NCI-H226 (cell line): ENCODE data around the gene PTPRD.
"Not testable (repeated sequence)": the region's sequence is repeated elsewhere in the genome, so short reads cannot be mapped to it uniquely, and the experiment has no call there.

Source experiments
- DNase-seq: peaks from one replicate; pipeline ENCODE4 v3.0.0-alpha.2; 2015

The PTPRD gene

DNA sequence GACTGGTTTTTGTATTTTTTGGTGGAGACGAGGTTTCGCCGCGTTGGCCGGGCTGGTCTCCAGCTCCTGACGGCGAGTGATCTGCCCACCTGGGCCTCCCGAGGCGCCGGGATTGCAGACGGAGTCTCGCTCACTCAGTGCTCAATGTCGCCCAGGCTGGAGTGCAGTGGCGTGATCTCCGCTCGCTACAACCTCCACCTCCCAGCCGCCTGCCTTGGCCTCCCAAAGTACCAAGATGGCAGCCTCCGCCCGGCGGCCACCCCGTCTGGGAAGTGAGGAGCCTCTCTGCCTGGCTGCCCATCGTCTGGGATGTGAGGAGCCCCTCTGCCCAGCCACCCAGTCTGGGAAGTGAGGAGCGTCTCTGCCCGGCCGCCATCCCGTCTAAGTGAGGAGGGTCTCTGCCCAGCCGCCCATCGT, 163.6 kb downstream of the PTPRD start:
- DNase-seq: not testable (repeated sequence)

DNA sequence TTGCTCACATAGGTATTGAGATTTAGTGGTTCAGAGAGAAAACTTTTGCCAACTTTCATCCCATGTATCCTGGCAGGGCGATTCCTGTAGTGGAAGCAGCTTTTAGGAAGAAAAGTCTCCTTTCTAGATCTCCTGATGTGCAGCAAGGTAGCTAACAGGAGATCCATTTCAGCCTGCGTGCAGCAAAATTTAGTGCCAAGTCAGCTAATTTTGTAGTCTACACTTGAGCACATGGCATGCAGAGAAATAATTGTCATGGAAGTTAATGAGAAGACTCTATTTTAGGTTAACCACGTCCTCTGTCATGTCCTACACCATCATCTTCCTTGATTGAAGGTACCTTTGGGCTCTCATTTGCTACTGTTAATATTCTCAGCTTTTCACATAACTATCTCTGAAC, 165.8 kb downstream of the PTPRD start:
- no peak for DNase-seq

DNA sequence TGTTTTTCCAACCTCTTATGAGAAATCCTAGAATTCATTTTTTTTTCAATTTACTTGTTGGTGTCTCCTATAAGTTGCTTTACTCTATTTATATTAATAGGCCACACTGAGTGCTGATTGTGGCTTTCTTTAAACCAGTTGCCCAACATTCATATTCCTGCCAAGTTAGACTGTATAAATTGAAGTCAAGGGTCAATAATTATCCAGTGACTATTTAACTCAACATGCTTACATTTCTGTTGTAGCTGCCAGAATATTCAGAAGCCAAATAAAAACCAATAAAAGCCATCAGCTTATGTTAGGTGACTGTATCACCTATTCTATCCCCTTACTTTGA, 169.0 kb downstream of the PTPRD start:
- DNase-seq: no peak

- no peak for DNase-seq
Measured at GRCh38 chr9:10443181-10443867, 169.5 kb downstream of the PTPRD start.

GRCh38 chr9:10438955-10439354, 173.8 kb downstream of the PTPRD start:
- no peak for DNase-seq

- no peak for DNase-seq
Measured at GRCh38 chr9:10436756-10437155, 176.0 kb downstream of the PTPRD start.

DNA sequence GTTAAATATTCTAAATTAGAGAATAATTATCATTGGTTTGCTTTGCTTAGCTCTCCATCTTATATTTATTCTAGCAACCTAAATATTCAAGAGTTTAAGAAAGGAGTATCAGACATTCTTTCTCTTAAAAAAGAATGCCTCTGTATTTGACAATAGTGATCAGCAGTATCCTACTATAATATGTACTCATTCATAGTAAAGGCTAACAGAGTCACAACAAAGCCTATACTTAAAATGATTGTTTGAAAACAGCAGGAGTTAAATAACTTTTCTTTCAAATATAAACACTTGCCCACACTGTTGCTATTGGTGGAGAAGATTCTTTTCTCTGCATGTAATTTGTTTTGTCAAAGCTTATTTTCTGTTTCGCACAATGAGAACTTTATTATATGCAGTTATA, 178.4 kb downstream of the PTPRD start:
- no peak for DNase-seq

GRCh38 chr9:10411272-10411671, 201.5 kb downstream of the PTPRD start:
- no peak for DNase-seq

DNA sequence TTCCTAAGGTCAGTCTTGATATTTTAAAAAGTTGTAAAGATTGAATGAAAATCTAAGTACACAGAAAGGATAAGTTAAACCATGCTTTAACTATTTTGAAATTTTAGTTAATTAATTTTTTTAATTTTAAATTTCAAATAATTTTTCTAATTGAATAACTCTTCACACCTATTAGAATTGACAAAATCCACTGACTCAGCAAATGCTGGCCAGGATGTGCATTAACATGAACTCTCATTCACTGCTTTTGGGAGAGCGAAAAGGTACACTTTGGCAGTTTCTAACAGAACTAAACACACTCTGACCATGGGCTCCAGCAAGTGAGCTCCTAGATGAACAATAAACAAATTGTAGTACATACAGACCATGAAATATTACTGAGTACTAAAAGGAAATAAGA, 209.5 kb downstream of the PTPRD start:
- DNase-seq: no peak

GRCh38 chr9:10396615-10397014, 216.2 kb downstream of the PTPRD start:
- no peak for DNase-seq

GRCh38 chr9:10387282-10387681, 225.5 kb downstream of the PTPRD start:
- DNase-seq: no peak

- DNase-seq: no peak
Measured at GRCh38 chr9:10371824-10372223, 241.0 kb downstream of the PTPRD start.

- DNase-seq: no peak
Measured at GRCh38 chr9:10366171-10366779, 246.5 kb downstream of the PTPRD start.

DNA sequence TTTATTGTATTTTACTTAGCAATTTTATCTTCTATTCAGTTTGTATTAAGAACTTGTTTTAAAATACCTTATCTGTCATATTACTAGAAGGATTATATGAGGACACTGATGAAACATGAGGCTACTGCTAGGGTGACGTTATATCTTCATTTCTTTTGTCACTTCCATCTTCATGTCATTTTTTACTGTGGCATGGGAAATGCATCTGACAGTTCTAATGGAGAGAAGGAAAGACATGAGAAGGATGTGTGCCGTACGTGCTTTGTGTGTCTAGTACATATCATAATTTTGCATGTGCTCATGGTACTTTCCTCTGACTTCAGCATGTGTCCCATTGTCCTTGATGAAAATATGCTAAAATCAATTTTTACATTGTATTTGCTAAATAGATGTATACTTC, 258.2 kb downstream of the PTPRD start:
- no peak for DNase-seq

DNA sequence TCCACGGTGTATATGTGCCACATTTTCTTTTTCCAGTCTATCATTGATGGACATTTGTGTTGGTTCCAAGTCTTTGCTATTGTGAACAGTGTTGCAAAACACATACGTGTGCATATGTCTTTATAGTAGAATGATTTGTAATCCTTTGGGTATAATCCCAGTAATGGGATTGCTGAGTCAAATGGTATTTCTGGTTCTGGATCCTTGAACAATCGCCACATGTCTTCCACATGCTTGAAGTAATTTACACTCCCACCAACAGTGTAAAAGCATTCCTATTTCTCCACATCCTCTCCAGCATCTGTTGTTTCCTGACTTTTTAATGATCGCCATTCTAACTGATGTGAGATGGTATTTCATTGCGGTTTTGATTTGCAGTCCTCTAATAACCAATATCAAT, 267.2 kb downstream of the PTPRD start:
- DNase-seq: not testable (repeated sequence)

DNA sequence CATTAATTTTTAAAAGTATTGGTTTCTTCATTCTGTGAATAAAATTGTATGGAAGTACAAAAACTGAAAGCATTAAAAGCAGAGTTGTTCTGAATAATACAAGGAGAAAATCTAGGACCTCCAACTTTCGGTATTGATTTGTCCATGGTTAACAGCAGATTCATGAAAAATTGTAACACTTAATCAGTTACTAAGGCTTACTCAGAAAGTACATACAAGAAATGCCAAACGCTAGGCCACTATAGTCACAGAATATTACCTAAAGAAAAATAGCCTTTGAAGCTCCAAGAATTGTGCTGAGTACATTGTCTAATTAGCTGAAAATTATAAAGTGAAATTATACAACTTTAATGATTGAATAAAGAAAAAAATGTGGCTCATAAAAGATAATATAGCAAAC, 271.7 kb downstream of the PTPRD start:
- DNase-seq: no peak

GRCh38 chr9:10339152-10339551, 273.6 kb downstream of the PTPRD start:
- DNase-seq: no peak

- DNase-seq: no peak
Measured at GRCh38 chr9:10331157-10331556, 281.6 kb downstream of the PTPRD start.

DNA sequence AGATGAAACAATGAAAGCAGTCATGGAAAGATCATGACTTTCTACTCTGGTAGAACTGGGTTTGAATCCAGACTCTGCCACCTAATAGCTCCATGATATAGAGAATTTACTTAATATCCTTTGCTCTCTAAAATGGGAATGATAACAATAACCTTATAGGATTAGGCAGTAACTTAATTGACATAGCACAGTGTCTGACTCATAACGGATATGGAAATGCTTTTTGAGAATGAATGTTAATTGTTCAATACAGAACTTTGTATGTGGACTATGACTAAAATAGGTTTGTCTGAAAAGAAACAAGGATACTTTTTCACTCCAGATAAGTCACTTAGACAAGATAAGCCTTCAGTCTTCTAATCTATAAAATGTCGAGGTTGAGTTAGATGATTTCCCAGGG, 330.7 kb downstream of the PTPRD start:
- no peak for DNase-seq

- DNase-seq: no peak
Measured at GRCh38 chr9:10274988-10275387, 337.8 kb downstream of the PTPRD start.

GRCh38 chr9:10274175-10274574, 338.6 kb downstream of the PTPRD start:
- DNase-seq: no peak

- DNase-seq: no peak
Measured at GRCh38 chr9:10272830-10273229, 340.0 kb downstream of the PTPRD start.

- DNase-seq: no peak
Measured at GRCh38 chr9:10268531-10269485, 344.0 kb downstream of the PTPRD start.

GRCh38 chr9:10265153-10265631, 347.6 kb downstream of the PTPRD start:
- DNase-seq: no peak
